GM19240 (cell line): ENCODE measurements around the gene SGPL1.

ENCODE experiments used
- DNase-seq: peaks from one replicate; pipeline ENCODE4 v3.0.0; 2011; ENCODE audit warnings: low spot score; ENCODE audit not compliant: insufficient read length

The SGPL1 gene

DNA sequence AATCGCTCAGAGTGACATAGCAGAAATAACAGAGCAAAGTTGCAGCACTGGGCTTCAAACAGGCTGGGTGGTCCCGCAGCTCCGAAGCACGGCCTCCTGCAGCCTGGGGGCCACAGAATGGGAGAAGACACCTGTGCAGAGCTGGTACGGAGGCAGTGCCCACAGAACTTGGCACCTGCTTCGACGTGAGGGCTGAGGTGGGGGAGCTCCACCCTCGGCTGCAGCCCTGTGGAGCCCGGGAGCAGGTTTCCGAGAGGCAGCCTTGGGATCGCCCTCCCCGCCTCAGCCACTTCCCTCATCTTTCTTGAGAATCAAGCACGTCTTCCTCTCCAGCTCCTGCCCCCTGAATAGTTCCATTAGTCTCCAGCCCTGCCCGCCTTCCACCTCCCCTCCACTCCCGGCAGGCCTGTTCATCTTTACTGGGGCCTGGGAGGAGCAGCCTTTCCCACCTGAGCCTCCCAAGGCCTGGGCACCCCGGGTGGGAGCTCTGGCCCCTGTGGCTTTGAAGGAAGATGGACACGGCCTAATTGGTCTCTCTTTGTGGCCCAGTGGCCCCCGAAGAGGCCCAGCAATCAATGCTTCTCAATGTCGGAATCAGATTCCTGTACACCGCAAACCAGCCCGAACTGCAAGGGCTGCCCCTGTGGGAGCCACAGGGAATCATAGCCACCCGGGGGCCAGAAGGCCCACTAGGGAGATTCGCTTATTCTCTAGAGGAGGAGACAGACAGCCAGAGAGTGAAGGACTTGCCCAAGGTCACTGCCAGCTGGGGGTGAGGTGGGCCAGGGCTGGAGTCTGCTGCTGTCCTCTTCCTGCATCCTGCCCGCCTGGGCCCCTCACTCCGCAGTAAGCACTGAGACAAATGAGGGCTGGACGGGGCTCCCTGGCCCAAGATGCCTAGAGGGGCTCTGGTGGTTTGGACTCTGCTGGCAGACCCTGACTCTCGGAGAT lies 89.6 kb downstream of the SGPL1 start:
- DNase-seq, result no peak

DNA sequence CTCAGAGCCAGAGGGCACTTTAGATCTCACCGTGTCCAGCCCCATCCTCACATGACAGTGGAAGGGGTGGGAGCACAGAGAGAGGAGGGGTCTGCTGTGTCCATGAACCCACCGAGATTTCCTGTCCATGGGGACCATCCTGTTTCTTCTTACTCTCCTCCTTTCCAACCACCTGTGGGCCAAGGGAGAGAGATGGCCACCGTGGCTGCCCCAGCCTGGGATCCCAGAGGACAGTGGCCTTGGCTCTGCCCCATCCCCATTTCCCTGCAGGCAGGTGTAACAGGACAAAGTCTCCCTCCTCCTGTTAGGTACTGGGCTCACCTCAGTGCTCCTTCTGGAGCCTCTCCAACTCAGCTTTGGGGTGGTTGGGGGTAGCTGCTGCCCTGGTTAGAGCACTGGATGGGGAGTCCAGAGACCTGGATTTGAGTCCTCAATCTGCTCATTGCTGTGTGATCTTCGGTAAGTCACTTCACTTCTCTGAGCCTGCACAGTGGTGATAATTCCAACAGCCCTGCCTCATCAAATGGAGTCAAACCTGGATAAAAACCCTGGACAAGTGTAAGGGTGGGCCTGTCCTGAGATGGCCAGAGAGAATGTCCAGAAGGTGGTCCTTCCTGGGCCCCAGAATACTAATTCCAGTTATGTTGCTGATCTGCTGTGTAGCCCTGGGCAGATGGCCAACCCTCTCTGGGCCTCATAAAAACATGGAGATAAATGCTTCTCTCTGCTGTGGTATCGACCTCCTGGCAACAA lies 90.5 kb downstream of the SGPL1 start:
- DNase-seq, result no peak

DNA sequence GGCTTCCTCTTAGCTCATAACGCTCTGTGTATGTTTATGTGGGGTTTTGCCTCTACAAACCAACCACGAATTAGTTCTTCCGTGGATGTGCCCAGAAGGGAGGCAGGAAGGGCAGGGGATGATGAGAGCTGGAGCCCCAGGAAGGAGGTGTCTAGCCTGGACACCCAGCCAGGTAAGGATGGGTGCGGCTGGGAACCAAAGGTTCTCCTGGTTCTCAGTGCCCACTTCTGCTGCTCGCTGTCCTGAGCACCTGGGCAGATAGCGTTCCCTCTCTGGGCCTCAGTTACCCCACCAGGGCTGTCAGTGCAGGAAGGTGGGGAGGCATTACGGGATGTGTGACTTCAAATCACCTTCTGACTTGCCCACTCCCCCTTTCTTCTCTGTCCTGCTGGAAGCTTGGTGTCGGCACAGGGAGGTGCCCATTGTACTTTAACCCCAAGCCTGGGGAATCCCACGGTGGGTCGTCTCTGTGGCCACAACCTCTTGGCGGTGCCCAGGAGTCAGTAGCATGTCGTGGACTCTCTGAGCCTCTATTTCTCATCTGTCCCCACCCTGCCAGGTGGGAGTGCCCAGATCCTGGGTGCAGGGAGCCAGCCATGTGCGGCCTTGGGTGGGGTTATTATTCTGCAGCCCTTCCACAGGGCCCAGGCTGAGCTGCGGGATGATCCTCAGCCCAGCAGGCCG lies 91.3 kb downstream of the SGPL1 start:
- DNase-seq, result no peak

DNA sequence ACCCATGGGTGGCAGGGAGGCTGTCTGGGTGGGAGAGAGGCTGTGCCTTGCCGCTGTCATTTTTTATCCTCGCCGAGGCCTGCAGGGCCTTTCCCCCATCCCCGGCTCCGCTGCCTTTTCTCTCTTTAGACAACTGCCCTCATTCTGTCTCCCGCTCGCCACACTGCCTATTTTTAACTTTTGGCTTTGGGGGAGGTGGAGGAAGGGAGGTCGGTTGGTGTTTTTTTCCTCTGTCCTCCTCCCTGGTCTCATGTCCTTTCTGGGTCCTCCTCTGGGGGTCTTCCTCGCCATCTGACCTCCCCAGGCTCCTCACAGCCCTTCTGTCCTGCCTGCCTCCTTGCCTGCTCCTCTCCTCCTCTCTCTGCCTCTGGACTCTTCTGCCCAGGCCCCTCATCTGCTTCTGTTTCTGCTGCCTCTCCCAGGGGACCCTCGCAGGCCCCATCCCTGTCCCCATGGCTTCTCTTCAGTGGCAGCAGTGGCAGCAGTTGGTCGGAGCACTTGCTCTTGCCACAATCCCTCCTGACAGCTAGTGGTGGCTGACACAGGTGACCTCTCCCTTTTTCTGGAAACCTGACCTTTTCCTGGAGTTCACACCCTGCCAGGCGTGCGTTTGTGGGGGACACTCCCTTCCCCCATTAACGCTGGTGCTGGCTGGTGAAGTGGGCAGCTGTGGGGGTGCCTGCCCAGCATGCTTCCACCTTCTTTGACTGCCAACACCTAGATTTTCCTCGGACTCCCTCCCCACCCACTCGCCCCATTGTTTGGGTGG lies 92.1 kb downstream of the SGPL1 start:
- no peak for DNase-seq

DNA sequence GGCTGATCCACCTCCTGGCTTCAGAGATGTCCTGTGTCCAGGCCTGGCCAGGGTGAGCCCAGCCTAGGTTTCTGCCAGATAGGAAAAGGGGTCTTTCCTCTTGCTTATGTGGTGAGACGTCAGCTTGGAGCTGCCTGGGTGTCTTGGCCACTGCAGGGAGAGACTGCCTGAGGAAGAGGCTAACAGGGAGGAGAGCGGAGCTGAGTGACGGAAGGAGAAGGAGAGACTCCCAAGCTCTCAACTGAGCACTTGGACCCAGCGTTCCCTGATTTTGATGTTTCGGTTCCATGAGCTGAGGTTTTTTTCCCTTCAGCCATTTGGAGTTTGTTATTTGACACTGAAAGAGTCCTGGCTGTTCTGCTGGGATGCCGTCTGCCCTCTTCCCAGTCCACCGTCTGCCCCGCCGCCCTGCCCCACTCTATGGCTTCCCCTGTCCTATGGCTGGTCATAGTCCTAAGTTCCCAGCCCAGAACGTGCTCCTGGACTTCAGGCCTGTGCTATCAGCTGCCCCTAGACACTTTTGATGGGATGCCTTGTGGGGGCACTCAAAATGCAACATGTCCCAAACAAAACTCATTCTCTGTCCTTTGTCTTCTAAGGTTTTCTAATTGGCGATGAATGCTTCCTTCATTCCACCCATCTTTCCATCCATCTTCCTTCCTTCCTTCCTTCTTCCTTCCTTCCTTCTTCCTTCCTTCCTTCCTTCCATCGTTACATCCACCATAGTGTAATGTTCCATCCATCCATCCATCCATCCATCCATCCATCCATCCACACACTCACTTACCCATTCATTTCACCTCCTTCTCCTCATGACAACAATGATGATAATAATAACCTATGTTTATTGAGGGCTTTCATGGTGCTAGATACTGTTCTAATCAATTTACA lies 92.9 kb downstream of the SGPL1 start:
- no peak for DNase-seq

DNA sequence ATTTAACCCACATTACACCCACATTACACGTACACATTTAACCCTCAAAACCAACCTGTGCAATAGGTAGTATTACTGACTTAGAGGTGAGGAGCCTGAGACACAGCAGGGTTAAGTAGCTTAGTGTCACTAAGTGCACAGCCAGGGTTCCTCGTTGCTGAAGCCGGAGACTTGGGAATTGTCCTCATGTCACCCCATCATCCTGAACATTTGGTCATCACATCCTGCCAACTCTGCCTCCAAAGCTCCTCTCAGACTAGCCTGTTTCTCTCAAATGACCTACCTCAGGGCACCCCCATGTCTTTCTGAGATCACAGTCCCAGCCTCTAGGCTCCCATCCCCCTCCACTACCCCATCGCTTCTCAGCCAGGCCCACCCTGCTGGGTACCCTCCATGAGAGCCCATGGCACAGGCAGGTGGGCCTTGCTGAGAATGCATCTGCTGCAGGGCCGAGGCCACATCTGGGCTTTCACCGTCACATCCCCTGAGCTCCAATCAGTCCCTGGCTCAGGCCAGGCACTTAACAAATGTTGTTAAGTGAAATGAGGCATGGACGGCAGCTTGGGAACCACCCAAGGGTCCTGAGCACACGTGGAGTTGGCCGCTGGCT lies 93.7 kb downstream of the SGPL1 start:
- DNase-seq, result no peak

DNA sequence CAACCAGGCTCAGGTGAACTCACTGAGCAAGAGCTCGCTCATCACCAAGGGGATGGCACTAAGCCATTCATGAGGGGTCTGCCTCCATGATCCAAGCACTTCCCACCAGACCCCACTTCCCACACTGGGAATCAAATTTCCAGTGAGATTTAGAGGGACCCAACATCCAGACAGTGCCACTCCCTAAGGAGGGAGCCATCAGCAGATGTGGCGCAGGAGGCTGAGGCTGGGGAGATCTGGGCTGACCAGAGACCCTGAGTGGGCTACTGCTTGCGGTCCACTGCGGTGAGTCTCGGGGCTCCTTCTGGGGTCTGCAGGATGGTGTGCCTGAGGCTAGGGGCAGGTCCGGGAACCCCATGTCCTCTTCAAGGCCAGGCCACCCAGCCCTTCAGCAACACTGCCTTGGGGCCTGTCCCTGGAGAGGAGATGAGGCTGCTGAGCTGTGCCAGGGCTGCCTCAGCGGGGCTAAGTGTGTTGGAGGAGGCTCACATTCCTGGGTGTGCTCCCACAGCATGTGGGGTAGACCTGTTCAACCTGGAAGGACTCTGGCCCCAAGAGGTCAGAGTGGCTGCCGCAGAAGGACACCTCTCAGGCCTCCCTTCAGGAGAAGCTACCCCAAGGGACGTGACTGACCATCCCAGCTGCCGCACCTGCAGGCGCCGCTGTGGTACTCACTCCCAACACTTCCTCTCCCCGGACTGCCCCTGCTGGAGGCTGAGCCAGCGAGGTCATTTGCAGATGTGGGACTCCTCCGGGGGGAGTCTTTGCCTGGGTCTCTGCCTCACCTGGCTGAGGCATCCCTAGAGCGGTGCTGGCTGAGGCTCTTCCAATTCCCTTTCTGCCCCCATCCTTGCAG lies 95.0 kb downstream of the SGPL1 start:
- no peak for DNase-seq

DNA sequence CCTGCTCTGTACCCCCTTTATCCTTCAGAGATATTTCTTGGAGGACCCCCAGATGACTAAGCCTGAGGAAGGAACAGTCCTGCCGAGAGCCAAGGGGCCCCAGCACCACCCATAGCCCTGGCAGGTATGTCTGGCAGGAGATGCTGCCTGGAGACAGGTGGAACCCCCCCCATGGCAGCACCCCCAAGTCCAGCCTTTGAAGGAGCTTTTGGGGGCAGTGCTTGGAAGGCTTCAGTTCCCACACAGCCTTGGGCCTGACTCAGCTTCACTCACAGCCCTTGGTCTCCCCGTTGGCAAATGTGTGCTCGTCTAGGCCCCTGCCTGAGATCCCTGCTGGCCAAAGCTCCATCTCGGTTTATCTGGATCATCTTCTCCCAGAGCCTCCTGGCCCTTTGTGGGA lies 95.6 kb downstream of the SGPL1 start:
- DNase-seq, result no peak

DNA sequence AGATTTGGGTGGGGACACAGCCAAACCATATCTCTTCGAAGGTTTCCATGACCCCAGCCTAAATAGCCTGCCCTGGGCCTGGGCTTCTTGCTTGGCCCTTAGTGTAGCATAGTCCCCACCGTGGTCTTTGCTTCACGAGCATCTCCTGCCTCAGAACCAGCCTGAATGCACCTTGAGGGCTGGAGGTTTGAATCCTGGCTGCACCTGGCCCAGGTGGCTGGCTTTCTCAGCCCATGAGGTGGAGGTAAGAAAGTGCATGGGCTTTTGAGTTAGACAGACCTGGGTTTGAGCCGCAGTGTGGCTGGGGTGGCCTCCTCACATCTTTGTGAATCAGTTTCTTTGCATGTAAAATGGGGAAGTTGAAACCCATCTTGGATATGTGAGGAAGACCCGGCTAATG lies 96.8 kb downstream of the SGPL1 start:
- DNase-seq, result no peak

DNA sequence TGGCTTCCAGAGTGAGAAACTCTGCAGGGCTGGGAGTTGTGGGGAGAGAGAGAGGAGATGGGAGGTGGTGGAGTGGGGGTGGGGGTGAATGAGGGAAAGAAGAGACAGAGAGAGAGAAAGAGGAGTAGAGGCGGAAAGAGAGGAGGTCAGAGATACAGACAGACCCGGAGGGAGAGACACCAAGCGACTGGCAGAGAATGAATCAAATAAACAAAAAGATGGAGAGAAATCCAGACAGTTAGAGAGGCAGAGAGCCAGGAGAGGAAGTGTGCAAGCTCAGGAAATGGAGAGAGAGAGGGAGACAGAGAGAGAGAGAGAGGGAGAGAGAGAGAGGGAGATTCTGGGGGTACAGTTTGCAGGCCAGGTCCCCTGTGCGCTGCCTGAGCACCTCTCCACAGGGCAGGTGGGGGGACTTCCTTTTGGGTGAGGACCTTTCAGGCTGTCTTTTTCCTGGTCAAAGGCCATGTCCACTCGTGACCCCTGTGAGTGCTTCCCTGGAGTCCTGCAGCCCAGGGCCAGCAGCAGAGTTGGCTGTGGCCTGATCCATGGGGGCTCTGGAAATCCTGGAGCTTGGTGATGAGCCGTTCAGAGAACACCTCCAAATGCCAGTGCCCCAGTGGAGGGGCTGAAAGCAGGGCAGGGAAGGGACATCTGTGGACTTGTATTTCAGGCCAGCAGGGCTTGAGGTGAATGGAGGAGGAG lies 97.6 kb downstream of the SGPL1 start:
- no peak for DNase-seq

DNA sequence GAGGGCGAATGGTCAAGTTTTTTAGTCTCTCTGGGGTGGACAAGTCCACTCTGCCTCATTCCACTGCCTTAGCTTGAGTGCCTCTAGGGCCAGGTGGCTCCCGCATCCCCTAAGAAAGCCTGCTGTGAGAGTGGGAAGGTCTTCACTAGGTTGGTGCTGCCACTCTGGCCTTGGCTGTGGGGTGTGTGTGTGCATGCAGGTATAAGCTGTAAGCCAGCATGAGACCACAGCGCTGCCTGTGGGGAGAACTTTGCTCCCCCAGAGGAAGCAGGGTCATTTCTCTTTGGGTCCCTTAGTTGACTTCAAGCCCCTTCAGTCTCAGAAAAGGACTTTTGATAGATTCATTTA lies 98.1 kb downstream of the SGPL1 start:
- DNase-seq, result no peak

DNA sequence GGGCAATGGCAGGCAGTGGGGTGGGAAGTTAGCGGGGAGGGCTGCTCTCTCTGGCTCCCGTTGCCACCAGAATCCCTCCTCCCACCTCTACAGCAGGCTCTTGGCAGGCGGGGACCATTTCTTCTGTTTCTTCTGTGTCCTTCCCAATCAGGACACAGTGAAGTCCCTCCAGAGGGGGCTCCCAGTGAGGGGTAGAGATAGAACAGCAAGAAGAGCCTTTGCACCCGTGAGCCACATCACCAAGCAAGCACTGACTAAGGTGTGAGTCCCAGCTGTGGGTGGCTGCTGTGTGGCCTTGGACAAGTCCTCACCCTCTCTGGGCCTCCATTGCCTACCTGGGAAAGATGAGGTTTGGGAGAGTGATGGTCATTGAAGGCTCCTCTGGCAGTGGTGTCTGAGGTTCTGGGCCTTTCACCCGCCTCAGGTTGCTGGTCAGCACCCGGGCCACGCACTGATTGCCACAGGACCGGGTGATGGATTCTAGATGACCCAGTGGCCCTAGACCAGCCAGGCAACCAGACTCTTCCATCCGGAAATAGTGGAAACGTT lies 98.6 kb downstream of the SGPL1 start:
- no peak for DNase-seq

DNA sequence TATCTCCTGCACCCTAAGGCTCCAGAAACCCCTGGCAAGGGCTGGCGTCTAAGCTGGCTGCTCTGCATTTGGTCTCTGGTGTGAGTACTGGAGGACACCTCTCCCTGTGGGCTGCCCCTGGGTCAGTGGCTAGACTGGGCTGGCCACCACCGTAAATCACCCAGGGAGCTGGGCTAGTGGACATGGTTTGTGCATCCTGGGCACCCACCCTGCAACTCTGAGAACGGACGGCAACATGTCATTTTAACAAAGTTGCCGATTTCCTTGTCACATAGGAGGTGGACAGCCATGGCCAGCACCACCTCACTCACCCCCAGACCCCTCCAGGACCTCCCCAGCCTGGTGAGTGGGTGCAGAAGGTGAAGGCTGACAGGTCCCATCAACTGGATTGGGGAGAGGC lies 99.5 kb downstream of the SGPL1 start:
- DNase-seq, result no peak

DNA sequence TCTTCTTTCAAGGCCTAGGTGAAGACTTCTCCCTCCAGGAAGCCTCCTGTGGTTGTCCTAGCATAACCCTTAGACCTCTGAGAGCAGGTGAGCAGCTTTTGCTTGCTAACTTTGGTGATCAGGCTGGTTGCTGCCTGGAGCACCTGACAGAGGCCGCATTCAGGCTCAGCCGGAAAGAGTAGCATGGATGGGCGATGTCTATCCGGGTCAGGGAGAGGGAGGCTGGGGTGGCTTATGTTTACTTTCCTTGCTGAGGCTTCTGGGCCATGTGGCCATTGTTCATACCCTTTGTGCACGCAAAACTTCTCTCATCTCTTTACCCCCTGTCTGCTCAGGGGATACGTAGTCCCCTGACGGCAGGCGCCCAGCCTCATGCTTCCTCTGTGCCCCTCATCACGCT lies 100.1 kb downstream of the SGPL1 start:
- no peak for DNase-seq

DNA sequence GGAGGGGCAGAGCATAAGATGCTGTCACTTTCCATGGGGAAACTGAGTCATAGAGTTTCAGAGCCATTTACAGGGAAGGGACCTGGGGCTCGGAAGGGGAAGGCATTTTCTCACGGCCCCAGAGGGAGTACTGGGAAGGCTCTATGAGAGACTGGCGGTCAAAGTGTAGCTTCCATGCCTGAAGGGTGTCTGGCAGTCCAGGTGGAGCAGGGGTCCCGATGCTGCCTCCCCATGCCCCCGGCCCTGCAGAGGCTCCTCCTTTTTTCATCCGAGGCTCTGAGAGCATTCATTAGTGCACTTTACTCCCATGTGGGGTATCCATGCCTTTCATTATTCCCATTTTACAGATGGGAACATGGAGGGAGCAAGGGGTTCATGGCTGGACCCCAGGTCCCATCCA lies 100.5 kb downstream of the SGPL1 start:
- DNase-seq, result no peak

DNA sequence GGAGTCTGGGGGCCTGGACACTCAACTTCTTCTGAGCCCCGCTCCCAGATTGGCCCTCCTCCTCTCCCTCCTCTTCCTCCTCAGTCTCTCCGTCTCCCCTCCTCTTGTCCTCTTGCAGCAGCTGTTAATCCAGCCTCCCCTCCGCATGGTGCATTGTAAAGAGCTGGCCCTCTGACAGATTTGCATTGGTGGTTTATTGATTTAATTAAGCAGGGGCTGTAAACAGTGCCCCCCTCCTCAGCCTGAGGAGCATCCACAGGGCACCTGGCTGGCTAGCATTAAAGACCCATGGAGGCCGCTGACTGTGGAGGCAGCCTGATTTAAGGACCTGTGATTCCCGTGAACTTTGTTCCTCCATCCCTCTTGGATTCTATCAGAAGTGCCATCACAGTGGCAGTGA lies 101.5 kb downstream of the SGPL1 start:
- no peak for DNase-seq

DNA sequence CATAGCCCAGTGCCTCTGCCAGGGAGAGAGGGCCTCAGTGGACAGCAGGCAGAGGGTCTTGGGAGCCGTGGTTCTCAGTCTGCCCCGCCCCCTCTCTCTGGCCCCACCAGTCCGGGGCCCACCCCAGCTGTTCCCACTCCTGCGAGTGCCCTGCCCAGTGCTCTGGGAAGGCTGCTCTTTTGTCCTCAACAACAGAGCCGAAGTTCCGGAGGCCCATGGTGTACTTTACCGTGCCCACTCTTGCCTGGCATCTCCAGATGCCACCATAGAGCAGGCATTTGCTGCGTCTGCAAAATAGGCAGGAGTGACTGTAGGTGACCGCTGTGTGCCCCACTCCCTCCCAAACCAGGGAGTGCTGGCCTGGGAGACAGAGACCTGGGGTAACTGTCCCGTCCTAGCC lies 101.9 kb downstream of the SGPL1 start:
- no peak for DNase-seq

DNA sequence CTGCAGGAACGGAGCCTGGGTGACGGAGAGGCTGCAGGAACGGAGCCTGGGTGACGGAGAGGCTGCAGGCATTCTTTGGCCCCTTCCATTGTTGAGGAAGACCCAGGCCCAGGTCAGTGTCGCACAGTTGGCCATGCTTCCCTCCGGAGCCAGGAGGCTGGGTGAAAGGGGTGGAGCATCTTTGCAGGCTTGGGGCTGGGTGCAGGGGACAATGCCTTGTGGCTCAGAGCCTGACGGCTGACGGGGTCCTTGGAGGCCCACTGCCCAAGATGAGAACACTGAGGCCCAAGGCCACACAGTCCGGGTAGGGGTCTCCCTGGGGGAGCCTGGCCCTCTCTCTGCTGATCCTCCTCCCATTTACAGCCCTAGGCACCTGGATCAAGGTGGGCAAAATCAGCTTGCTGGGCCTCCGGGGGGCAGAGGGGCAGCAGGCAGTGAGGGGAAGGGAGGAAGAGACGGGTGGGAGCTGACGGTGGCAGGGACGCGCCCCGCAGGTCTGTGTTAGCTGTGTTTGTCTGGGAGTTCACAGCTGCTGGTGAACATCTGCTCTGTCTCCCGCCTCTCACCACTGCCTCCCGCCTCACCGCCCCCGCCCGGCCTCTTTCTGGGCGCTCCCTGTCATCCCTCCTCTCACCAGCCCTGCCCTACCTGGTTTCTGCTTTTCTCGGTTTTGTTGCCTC lies 103.2 kb downstream of the SGPL1 start:
- no peak for DNase-seq
